K562 (cell line): ENCODE measurements around the gene TPK1. TPM values are rescaled to one million over a fixed set of nuclear protein-coding genes. Genes with fewer than 3 reads are reported as not detected.

Experiments
- AFF1 ChIP-seq, 2 experiments: fragments of 450-650 bp; IDR thresholded peaks; 2 replicates each; pipeline ENCODE4 v1.6.1; 2018; ENCODE audit warnings: mild to moderate bottlenecking in 2 of 2, low read depth in 1 of 2; ENCODE audit not compliant: partially characterized antibody in 2 of 2
- CBFA2T2 ChIP-seq: fragments of 450-650 bp; conservative IDR thresholded peaks from 2 replicates; pipeline ENCODE4 v1.6.1; 2017; ENCODE audit warnings: mild to moderate bottlenecking
- DNMT1 ChIP-seq: fragments of 450-650 bp; IDR thresholded peaks from 2 replicates; pipeline ENCODE4 v1.6.1; 2016; ENCODE audit warnings: antibody characterized with exemption, mild to moderate bottlenecking
- ESRRB ChIP-seq: fragments of 250-450 bp; sonication (Bioruptor Pico); IDR thresholded peaks from 2 replicates; pipeline ENCODE4 v1.5.0; 2020; ENCODE audit warnings: mild to moderate bottlenecking, moderate library complexity, borderline replicate concordance
- HEY1 ChIP-seq: fragments of 250-450 bp; sonication (Bioruptor Pico); IDR thresholded peaks from 2 replicates; pipeline ENCODE4 v1.5.0; 2020; ENCODE audit warnings: mild to moderate bottlenecking, moderate library complexity, borderline replicate concordance
- MAFF ChIP-seq: IDR thresholded peaks from 2 replicates; pipeline ENCODE4 v1.6.1; 2012; ENCODE audit warnings: low read length, improper control_type of control experiment
- MAFK ChIP-seq: IDR thresholded peaks from 2 replicates; pipeline ENCODE4 v1.6.1; 2011; ENCODE audit warnings: low read length, improper control_type of control experiment
- MXI1 ChIP-seq: IDR thresholded peaks from 2 replicates; pipeline ENCODE4 v1.6.1; 2011; ENCODE audit warnings: low read depth, mild to moderate bottlenecking, improper control_type of control experiment, low read length
- PURB ChIP-seq: sonication (generic); formaldehyde crosslinking; IDR thresholded peaks from 2 replicates; pipeline ENCODE4 v1.9.0; 2021; ENCODE audit warnings: low read depth, mild to moderate bottlenecking, missing genetic modification reagents
- RAD21 ChIP-seq, 2 experiments: fragments of 250-450 bp in 1 of 2; fragments of 450-650 bp in 1 of 2; sonication (Bioruptor Pico) in 1 of 2; formaldehyde crosslinking in 1 of 2; IDR thresholded peaks in 1 of 2; conservative IDR thresholded peaks in 1 of 2; 2 replicates each; pipeline versions ENCODE4 v1.4.0 to v1.8.0; 2020 to 2022; ENCODE audit warnings: mild to moderate bottlenecking in 2 of 2, moderate library complexity in 1 of 2
- RBM17 ChIP-seq: fragments of 200-400 bp; formaldehyde crosslinking; IDR thresholded peaks from 2 replicates; pipeline ENCODE4 v1.6.1; 2017; ENCODE audit warnings: low read depth, mild to moderate bottlenecking, low read length, borderline replicate concordance
- ZBTB7A ChIP-seq: IDR thresholded peaks from 2 replicates; pipeline ENCODE4 v1.6.1; 2011; ENCODE audit warnings: low read depth, mild to moderate bottlenecking, low read length, moderate library complexity, borderline replicate concordance; ENCODE audit not compliant: control insufficient read depth
- ZNF395 ChIP-seq: fragments of 200-800 bp; sonication (Bioruptor generic); IDR thresholded peaks from 2 replicates; pipeline ENCODE4 v1.6.1; 2017; ENCODE audit warnings: missing genetic modification characterization, missing compliant biosample characterization
- polyA plus RNA-seq, 8 experiments: library from polyadenylated mRNA; depleted of rRNA in 4 of 8; stranded (reverse) in 5 of 8; unstranded in 3 of 8; fragments of >200 nt; fragmentation: Nextera tagmentation in 2 of 8; fragmentation: Illumina TruSeq in 1 of 8; extraction: Ambion mirVana in 2 of 8; extraction: Trizol in 1 of 8; gene quantifications; 2 replicates each; pipeline versions ENCODE4 v1.2.1 to v1.2.3, GENCODE V29; 2011 to 2014; ENCODE audit warnings: inconsistent platforms in 1 of 8, missing spikeins in 1 of 8
- total RNA-seq, 7 experiments: library from RNA; depleted of rRNA in 6 of 7; stranded (reverse); fragments of >200 nt in 6 of 7; fragmentation: Illumina TruSeq in 2 of 7; extraction: Trizol in 2 of 7; gene quantifications; 2 replicates each; pipeline versions ENCODE4 v1.2.1 to v1.2.3, GENCODE V29; 2011 to 2021; ENCODE audit warnings: low replicate concordance in 1 of 7

Gene TPK1
- total and polyA plus RNA-seq, 9 of the 15 experiments (the other 6 are each of a cell fraction or from before 2014, with no cell fraction given): 5.1 to 16.2 (median 9.2) TPM

GRCh38 chr7:144568233-144568632, 267.6 kb downstream of the TPK1 start (continued):
- TF ChIP-seq DNMT1 (no peak), MAFF (peak; percentile 77), PURB (CRISPR knock-in tag) (no peak), RBM17 (no peak), CBFA2T2 (no peak), ZNF395 (no peak), MXI1 (no peak), ESRRB (CRISPR knock-in tag) (no peak), MAFK (peak; percentile 71), AFF1 (IDR thresholded peaks at IDR 0.05; ENCODE audit: low read depth in 1 of 2, partially characterized antibody in 2 of 2) (no peak), HEY1 (CRISPR knock-in tag) (no peak), ZBTB7A (no peak), RAD21 (CRISPR knock-in tag; conservative IDR thresholded peaks at IDR 0.05 in 1 of 2, IDR thresholded peaks at IDR 0.05 in 1 of 2) (no peak)
